Measurements from ENCODE around the gene NEK4.

- no peak for TF ChIP-seq EZH2 (IDR thresholded peaks at IDR 0.05; ENCODE audit: borderline replicate concordance, low read depth, low read length, poor library complexity, severe bottlenecking)
- no peak for TF ChIP-seq CTCF (conservative IDR thresholded peaks at IDR 0.05; ENCODE audit: low read depth, low read length)
Observed at GRCh38 chr3:52810923-52811322, 40.2 kb upstream of the NEK4 start.
